Right lung (tissue), 5 donors: ENCODE results near the gene RARRES1. TPM values are rescaled to one million over a fixed set of nuclear protein-coding genes. Genes with fewer than 3 reads are reported as not detected.

Source experiments
- DNase-seq, 2 donors: peaks; one replicate each; pipeline ENCODE4 v3.0.0-alpha.2; 2013
- polyA plus RNA-seq, 5 donors: library from polyadenylated mRNA; unstranded; fragments of 120-200 nt; gene quantifications; one replicate each; pipeline versions ENCODE4 v1.2.1 to v1.2.3, GENCODE V29; 2013; ENCODE audit warnings: inconsistent platforms in 1 of 5, low replicate concordance in 1 of 5; ENCODE audit not compliant: insufficient read length in 5 of 5, insufficient read depth in 1 of 5

The RARRES1 gene
- polyA plus RNA-seq, 5 donors = 31.7 to 91.7 (median 65.4) TPM

- DNase-seq = no peak
These were observed 6.4 kb upstream of the RARRES1 start for GRCh38 chr3:158738653-158739052.

GRCh38 chr3:158737976-158738615 lies 5.8 kb upstream of the RARRES1 start:
- no peak for DNase-seq

GRCh38 chr3:158737410-158737809 lies 5.2 kb upstream of the RARRES1 start:
- DNase-seq = no peak

GRCh38 chr3:158735296-158736033 lies 3.2 kb upstream of the RARRES1 start:
- DNase-seq = no peak

- no peak for DNase-seq
These were observed 1.4 kb upstream of the RARRES1 start for GRCh38 chr3:158733656-158734055.

GRCh38 chr3:158732856-158733200 lies 571 bp upstream of the RARRES1 start:
- DNase-seq = no peak

- no peak for DNase-seq
These were observed 771 bp downstream of the RARRES1 start for GRCh38 chr3:158731486-158731885.

- no peak for DNase-seq
These were observed 3.4 kb downstream of the RARRES1 start for GRCh38 chr3:158728851-158729250.

GRCh38 chr3:158728061-158728377 lies 4.2 kb downstream of the RARRES1 start:
- no peak for DNase-seq

GRCh38 chr3:158727206-158728060 lies 4.8 kb downstream of the RARRES1 start:
- peak; percentile 70 to 81 for DNase-seq

GRCh38 chr3:158725348-158726011 lies 6.8 kb downstream of the RARRES1 start:
- peak in 1 of 2 donors; percentile 41 for DNase-seq

- no peak for DNase-seq
These were observed 8.3 kb downstream of the RARRES1 start for GRCh38 chr3:158723991-158724390.

- no peak for DNase-seq
These were observed 10.1 kb downstream of the RARRES1 start for GRCh38 chr3:158722108-158722507.

GRCh38 chr3:158718490-158719170 lies 13.6 kb downstream of the RARRES1 start:
- no peak for DNase-seq

GRCh38 chr3:158717576-158717975 lies 14.7 kb downstream of the RARRES1 start:
- DNase-seq = no peak

GRCh38 chr3:158713094-158713499 lies 19.2 kb downstream of the RARRES1 start:
- no peak for DNase-seq

- DNase-seq = no peak
These were observed 19.8 kb downstream of the RARRES1 start for GRCh38 chr3:158712443-158712842.

- DNase-seq = no peak
These were observed 20.4 kb downstream of the RARRES1 start for GRCh38 chr3:158711886-158712285.

GRCh38 chr3:158710601-158711000 lies 21.7 kb downstream of the RARRES1 start:
- no peak for DNase-seq

GRCh38 chr3:158709666-158710083 lies 22.6 kb downstream of the RARRES1 start:
- DNase-seq = no peak

GRCh38 chr3:158703566-158703965 lies 28.7 kb downstream of the RARRES1 start:
- DNase-seq = no peak
